Prostate gland (tissue), 2 donors: ENCODE results near the gene AKT3. TPM values are rescaled to one million over a fixed set of nuclear protein-coding genes. Genes with fewer than 3 reads are reported as not detected.
"Not testable (repeated sequence)": the region's sequence is repeated elsewhere in the genome, so short reads cannot be mapped to it uniquely, and the experiment has no call there.

ENCODE experiments used
- DNase-seq: peaks from one replicate; pipeline ENCODE4 v3.0.0-alpha.2; 2019; ENCODE audit warnings: low spot score
- H3K27ac ChIP-seq, 2 donors: fragments of 200-600 bp; sonication (generic); 2 replicates each; pipeline ENCODE4 v1.5.1; 2017 to 2019
- H3K27me3 ChIP-seq: fragments of 200-600 bp; sonication (generic); replicated peaks from 2 replicates; pipeline ENCODE4 v1.5.1; 2019; ENCODE audit not compliant: insufficient read depth
- H3K36me3 ChIP-seq, 2 donors: fragments of 200-600 bp; sonication (generic); 1 replicate in 1 of 2; 2 replicates in 1 of 2; pipeline versions ENCODE4 v1.5.1 to v1.8.1; 2017 to 2019
- H3K4me1 ChIP-seq: fragments of 200-600 bp; sonication (generic); replicated peaks from 2 replicates; pipeline ENCODE4 v1.5.1; 2019
- H3K4me3 ChIP-seq, 2 donors: fragments of 200-600 bp; sonication (generic); 2 replicates each; pipeline ENCODE4 v1.5.1; 2017 to 2019
- H3K9me3 ChIP-seq: fragments of 200-600 bp; sonication (generic); 2 replicates; pipeline ENCODE4 v1.5.1; 2017
- POLR2A ChIP-seq: fragments of 450-650 bp; IDR thresholded peaks from one replicate; pipeline ENCODE4 v1.6.1; 2016; ENCODE audit warnings: antibody characterized with exemption, mild to moderate bottlenecking
- POLR2AphosphoS5 ChIP-seq: sonication (generic); formaldehyde crosslinking; IDR thresholded peaks from one replicate; pipeline ENCODE4 v1.6.1; 2017; ENCODE audit warnings: antibody characterized with exemption
- WGBS: methylation state at CpG from one replicate; pipeline ENCODE4 v1.1.5; 2018; 5-methylcytosine and 5-hydroxymethylcytosine counted together
- intact Hi-C: fragments of 100-400 bp; cut with DNase I; formaldehyde crosslinking; loops from one replicate; pipeline ENCODE4 v1.14.2; 2022
- total RNA-seq, 2 donors: library from RNA; depleted of rRNA; stranded (reverse); fragments of >200 nt; gene quantifications; one replicate each; pipeline ENCODE4 v1.1.0, GENCODE V29; 2016
- TF ChIP-seq, protein P1 (sequence below), 4 experiments: fragments of 200-600 bp in 2 of 4; fragments of 450-650 bp in 2 of 4; sonication (generic) in 2 of 4; IDR thresholded peaks; 1 replicate in 3 of 4; 2 replicates in 1 of 4; pipeline ENCODE4 v1.5.1; 2016 to 2019; ENCODE audit warnings: antibody characterized with exemption in 4 of 4, mild to moderate bottlenecking in 2 of 4, moderate library complexity in 2 of 4

AKT3 gene
- total RNA-seq, 2 donors from 2014 or later = 40.7 to 62.7 TPM

GRCh38 chr1:243667133-243667532 is 182.9 kb downstream of the AKT3 start:
- H3K27me3 ChIP-seq = no peaks in the 10 kb centered on the region
- H3K4me3 ChIP-seq = no peak overlapping the region
- no peak for TF ChIP-seq POLR2AphosphoS5
- no peak for TF ChIP-seq POLR2A
- TF ChIP-seq, protein P1, sequence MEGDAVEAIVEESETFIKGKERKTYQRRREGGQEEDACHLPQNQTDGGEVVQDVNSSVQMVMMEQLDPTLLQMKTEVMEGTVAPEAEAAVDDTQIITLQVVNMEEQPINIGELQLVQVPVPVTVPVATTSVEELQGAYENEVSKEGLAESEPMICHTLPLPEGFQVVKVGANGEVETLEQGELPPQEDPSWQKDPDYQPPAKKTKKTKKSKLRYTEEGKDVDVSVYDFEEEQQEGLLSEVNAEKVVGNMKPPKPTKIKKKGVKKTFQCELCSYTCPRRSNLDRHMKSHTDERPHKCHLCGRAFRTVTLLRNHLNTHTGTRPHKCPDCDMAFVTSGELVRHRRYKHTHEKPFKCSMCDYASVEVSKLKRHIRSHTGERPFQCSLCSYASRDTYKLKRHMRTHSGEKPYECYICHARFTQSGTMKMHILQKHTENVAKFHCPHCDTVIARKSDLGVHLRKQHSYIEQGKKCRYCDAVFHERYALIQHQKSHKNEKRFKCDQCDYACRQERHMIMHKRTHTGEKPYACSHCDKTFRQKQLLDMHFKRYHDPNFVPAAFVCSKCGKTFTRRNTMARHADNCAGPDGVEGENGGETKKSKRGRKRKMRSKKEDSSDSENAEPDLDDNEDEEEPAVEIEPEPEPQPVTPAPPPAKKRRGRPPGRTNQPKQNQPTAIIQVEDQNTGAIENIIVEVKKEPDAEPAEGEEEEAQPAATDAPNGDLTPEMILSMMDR (IDR thresholded peaks at IDR 0.05) = no peak
- 96% methylated on average over 5 of the region's 5 CpGs for WGBS
- no peaks in the 10 kb centered on the region for H3K36me3 ChIP-seq
- DNase-seq = no peak
- no peaks in the 10 kb centered on the region for H3K4me1 ChIP-seq
- no peak overlapping the region for H3K27ac ChIP-seq
- intact Hi-C loops = no loop called here
- no peaks in the 10 kb centered on the region for H3K9me3 ChIP-seq

- no peak for DNase-seq
- Histone ChIP-seq H3K27ac (no peak overlapping the region), H3K9me3 (no peaks in the 10 kb centered on the region), H3K36me3 (no peaks in the 10 kb centered on the region), H3K4me3 (no peak overlapping the region), H3K4me1 (no peaks in the 10 kb centered on the region), H3K27me3 (no peaks in the 10 kb centered on the region)
- intact Hi-C loops = no loop called here
- TF ChIP-seq POLR2AphosphoS5 = no peak
- TF ChIP-seq, protein P1 (IDR thresholded peaks at IDR 0.05) = no peak
- TF ChIP-seq POLR2A = no peak
- 90% methylated on average over 1 of the region's 1 CpG for WGBS
Measured at GRCh38 chr1:243663651-243664050, 186.4 kb downstream of the AKT3 start.

DNA sequence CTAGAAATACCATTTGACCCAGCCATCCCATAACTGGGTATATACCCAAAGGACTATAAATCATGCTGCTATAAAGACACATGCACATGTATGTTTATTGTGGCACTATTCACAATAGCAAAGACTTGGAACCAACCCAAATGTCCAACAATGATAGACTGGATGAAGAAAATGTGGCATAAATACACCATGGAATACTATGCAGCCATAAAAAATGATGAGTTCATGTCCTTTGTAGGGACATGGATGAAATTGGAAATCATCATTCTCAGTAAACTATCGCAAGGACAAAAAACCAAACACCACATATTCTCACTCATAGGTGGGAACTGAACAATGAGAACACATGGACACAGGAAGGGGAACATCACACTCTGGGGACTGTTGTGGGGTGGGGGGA is 187.9 kb downstream of the AKT3 start:
- DNase-seq, H3K27ac ChIP-seq, H3K36me3 ChIP-seq, H3K4me3 ChIP-seq, H3K9me3 ChIP-seq, H3K4me1 ChIP-seq, intact Hi-C loops, H3K27me3 ChIP-seq: not testable (repeated sequence)
- WGBS = 100% methylated on average over 1 of the region's 1 CpG

- Histone ChIP-seq H3K4me1 (no peaks in the 10 kb centered on the region), H3K4me3 (no peak overlapping the region), H3K27me3 (no peaks in the 10 kb centered on the region), H3K9me3 (no peaks in the 10 kb centered on the region), H3K27ac (no peak overlapping the region), H3K36me3 (no peaks in the 10 kb centered on the region)
- 80% methylated on average over 4 of the region's 4 CpGs for WGBS
- DNase-seq = no peak
- TF ChIP-seq POLR2AphosphoS5 (no peak), POLR2A (no peak)
- TF ChIP-seq, protein P1 (IDR thresholded peaks at IDR 0.05) = no peak
- intact Hi-C loops = no loop called here
Measured at GRCh38 chr1:243658594-243659105, 191.4 kb downstream of the AKT3 start.

GRCh38 chr1:243657793-243658192 is 192.2 kb downstream of the AKT3 start:
- no peak for DNase-seq
- Histone ChIP-seq H3K36me3 (no peaks in the 10 kb centered on the region), H3K9me3 (no peaks in the 10 kb centered on the region), H3K4me3 (no peak overlapping the region), H3K4me1 (no peaks in the 10 kb centered on the region), H3K27me3 (no peaks in the 10 kb centered on the region), H3K27ac (no peak overlapping the region)
- no peak for TF ChIP-seq POLR2A
- TF ChIP-seq, protein P1 (IDR thresholded peaks at IDR 0.05) = no peak
- TF ChIP-seq POLR2AphosphoS5 = no peak
- 97% methylated on average over 1 of the region's 1 CpG for WGBS
- intact Hi-C loops = no loop called here

DNA sequence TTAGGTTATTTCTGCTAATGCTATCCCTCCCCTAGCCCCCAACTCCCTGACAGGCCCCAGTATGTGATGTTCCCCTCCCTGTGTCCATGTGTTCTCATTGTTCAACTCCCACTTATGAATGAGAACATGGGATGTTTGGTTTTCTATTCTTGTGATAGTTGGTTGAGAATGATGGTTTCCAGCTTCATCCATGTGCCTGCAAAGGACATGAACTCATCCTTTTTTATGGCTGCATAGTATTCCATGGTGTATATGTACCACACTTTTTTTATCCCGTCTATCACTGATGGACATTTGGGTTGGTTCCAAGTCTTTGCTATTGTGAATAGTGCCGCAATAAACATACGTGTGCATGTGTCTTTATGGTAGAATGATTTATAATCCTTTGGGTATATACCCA is 200.5 kb downstream of the AKT3 start:
- H3K27me3 ChIP-seq, intact Hi-C loops, H3K4me3 ChIP-seq, H3K9me3 ChIP-seq, DNase-seq, H3K4me1 ChIP-seq, H3K36me3 ChIP-seq, H3K27ac ChIP-seq: not testable (repeated sequence)
- WGBS = 96% methylated on average over 3 of the region's 3 CpGs
